Measurements from ENCODE around the gene TBC1D5.

GRCh38 chr3:17342119-17342518 lies 400.3 kb downstream of the TBC1D5 start:
- no peak for TF ChIP-seq GATA2 (IDR thresholded peaks at IDR 0.05; ENCODE audit: low read depth, low read length)
- no peak for TF ChIP-seq GATA3 (IDR thresholded peaks at IDR 0.05; ENCODE audit: low read depth, low read length)
